ENCODE data around the gene SLC25A29.
A peak's percentile ranks its signal among the peaks of the same experiment; 100 is the strongest.
"Not testable (repeated sequence)": the region's sequence is repeated elsewhere in the genome, so short reads cannot be mapped to it uniquely, and the experiment has no call there.

The SLC25A29 gene

GRCh38 chr14:100306101-100306997, at the start of gene SLC25A29:
Gene SLC25A29 (minus strand): TSS chr14:100306444. CDS start chr14:100306232, 212 bp downstream.
- peak; percentile 64 for DNase-seq

GRCh38 chr14:100350986-100351385, 44.7 kb upstream of the SLC25A29 start:
- no peak for DNase-seq

GRCh38 chr14:100350276-100350926, 44.2 kb upstream of the SLC25A29 start:
- DNase-seq, result no peak

GRCh38 chr14:100348784-100349685, 42.8 kb upstream of the SLC25A29 start:
- DNase-seq, result no peak

- DNase-seq, result no peak
These were observed 42.0 kb upstream of the SLC25A29 start for GRCh38 chr14:100348253-100348729.

GRCh38 chr14:100346306-100347091, 40.3 kb upstream of the SLC25A29 start:
- DNase-seq, result no peak

- DNase-seq, result no peak
These were observed 39.5 kb upstream of the SLC25A29 start for GRCh38 chr14:100345711-100346110.

- not testable (repeated sequence) for DNase-seq
These were observed 38.4 kb upstream of the SLC25A29 start for GRCh38 chr14:100344657-100345056.

- DNase-seq, result not testable (repeated sequence)
These were observed 36.6 kb upstream of the SLC25A29 start for GRCh38 chr14:100342826-100343225.

- no peak for DNase-seq
These were observed 36.0 kb upstream of the SLC25A29 start for GRCh38 chr14:100342195-100342594.

- DNase-seq, result no peak
These were observed 35.2 kb upstream of the SLC25A29 start for GRCh38 chr14:100341301-100342031.

- no peak for DNase-seq
These were observed 34.2 kb upstream of the SLC25A29 start for GRCh38 chr14:100340423-100340813.

GRCh38 chr14:100339766-100340422, 33.6 kb upstream of the SLC25A29 start:
- no peak for DNase-seq

- no peak for DNase-seq
These were observed 30.6 kb upstream of the SLC25A29 start for GRCh38 chr14:100336618-100337530.

GRCh38 chr14:100334904-100335303, 28.7 kb upstream of the SLC25A29 start:
- DNase-seq, result no peak

- no peak for DNase-seq
These were observed 27.6 kb upstream of the SLC25A29 start for GRCh38 chr14:100333827-100334226.

- DNase-seq, result no peak
These were observed 27.1 kb upstream of the SLC25A29 start for GRCh38 chr14:100333311-100333710.

GRCh38 chr14:100332797-100333196, 26.6 kb upstream of the SLC25A29 start:
- DNase-seq, result no peak

- DNase-seq, result no peak
These were observed 25.9 kb upstream of the SLC25A29 start for GRCh38 chr14:100332071-100332639.
